C4-2B (cell line): ENCODE data around the gene ENTPD1.

ENCODE experiments used
- ZFX ChIP-seq: fragments of 450-650 bp; IDR thresholded peaks from 2 replicates; pipeline ENCODE4 v1.6.1; 2017
- TF ChIP-seq, protein P1 (sequence below): fragments of 450-650 bp; conservative IDR thresholded peaks from 2 replicates; pipeline ENCODE4 v1.5.1; 2017; ENCODE audit warnings: mild to moderate bottlenecking

DNA sequence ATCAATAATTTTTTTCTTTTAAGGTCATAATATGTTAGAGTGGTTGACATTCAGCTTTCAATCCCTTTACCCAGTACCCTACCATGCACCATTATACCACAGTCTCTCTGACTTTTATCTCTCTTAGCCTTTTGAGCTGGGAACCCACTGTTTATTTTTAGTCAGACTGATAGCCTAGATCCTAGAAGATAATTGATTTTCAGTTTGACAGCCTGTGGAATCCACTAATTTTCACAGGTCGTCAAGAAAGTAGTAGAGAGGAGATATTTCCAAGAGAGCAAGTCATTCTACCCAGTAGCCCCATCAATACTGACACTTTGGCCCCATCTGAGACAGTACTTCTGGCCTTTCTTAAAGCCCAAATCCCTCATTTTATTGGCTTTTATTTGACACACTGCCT is 84.7 kb downstream of the ENTPD1 start:
- TF ChIP-seq, protein P1, sequence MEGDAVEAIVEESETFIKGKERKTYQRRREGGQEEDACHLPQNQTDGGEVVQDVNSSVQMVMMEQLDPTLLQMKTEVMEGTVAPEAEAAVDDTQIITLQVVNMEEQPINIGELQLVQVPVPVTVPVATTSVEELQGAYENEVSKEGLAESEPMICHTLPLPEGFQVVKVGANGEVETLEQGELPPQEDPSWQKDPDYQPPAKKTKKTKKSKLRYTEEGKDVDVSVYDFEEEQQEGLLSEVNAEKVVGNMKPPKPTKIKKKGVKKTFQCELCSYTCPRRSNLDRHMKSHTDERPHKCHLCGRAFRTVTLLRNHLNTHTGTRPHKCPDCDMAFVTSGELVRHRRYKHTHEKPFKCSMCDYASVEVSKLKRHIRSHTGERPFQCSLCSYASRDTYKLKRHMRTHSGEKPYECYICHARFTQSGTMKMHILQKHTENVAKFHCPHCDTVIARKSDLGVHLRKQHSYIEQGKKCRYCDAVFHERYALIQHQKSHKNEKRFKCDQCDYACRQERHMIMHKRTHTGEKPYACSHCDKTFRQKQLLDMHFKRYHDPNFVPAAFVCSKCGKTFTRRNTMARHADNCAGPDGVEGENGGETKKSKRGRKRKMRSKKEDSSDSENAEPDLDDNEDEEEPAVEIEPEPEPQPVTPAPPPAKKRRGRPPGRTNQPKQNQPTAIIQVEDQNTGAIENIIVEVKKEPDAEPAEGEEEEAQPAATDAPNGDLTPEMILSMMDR: no peak
- TF ChIP-seq ZFX: no peak
